Measurements from ENCODE around the gene CCDC117.
"Not testable (repeated sequence)": the region's sequence is repeated elsewhere in the genome, so short reads cannot be mapped to it uniquely, and the experiment has no call there.

The CCDC117 gene

GRCh38 chr22:28759861-28760560, 12.5 kb upstream of the CCDC117 start:
- H3K9me3 ChIP-seq (ENCODE audit: insufficient read depth, low read length) = no peaks in the 10 kb centered on the region
- H2AFZ ChIP-seq (ENCODE audit: low read depth, low read length, severe bottlenecking) = peak overlapping the region; percentile 3
- no peaks in the 10 kb centered on the region for H3K27me3 ChIP-seq (ENCODE audit: low read length)
- H3K4me2 ChIP-seq (ENCODE audit: low read depth, low read length, poor library complexity, severe bottlenecking) = peak overlapping the region; percentile 28
- no peaks in the 10 kb centered on the region for H3K79me2 ChIP-seq (ENCODE audit: insufficient read depth, low read length)
- 0 out of 2 replicates have a peak, but pooled peaks cover 5% of the 10 kb centered on the region for H3F3A ChIP-seq (ENCODE audit: insufficient read depth)
- no peak overlapping the region for H3K27ac ChIP-seq (ENCODE audit: low read depth, low read length)
- H3K4me3 ChIP-seq (ENCODE audit: insufficient read depth, low read length, poor library complexity, severe bottlenecking) = no peak overlapping the region
- TF ChIP-seq CTCF (IDR thresholded peaks at IDR 0.05; ENCODE audit: insufficient read depth, low read length, poor library complexity, severe bottlenecking) = no peak
- no peak for TF ChIP-seq EZH2phosphoT487 (conservative IDR thresholded peaks at IDR 0.05; ENCODE audit: low read length)
- no peaks in the 10 kb centered on the region for H3K9me2 ChIP-seq (replicated peaks; ENCODE audit: insufficient read depth, low read length)
- H4K20me1 ChIP-seq (ENCODE audit: low read depth, low read length) = no peaks in the 10 kb centered on the region
- H3K36me3 ChIP-seq (ENCODE audit: low read length) = no peaks in the 10 kb centered on the region
- no peak overlapping the region for H3K9ac ChIP-seq (ENCODE audit: low read length)

- Histone ChIP-seq H3K9ac (ENCODE audit: low read length) (no peak overlapping the region), H4K20me1 (ENCODE audit: low read depth, low read length) (no peaks in the 10 kb centered on the region), H3F3A (ENCODE audit: insufficient read depth) (0 out of 2 replicates have a peak, but pooled peaks cover 5% of the 10 kb centered on the region), H3K27me3 (ENCODE audit: low read length) (no peaks in the 10 kb centered on the region), H3K27ac (ENCODE audit: low read depth, low read length) (no peak overlapping the region), H2AFZ (ENCODE audit: low read depth, low read length, severe bottlenecking) (no peak overlapping the region), H3K9me3 (ENCODE audit: insufficient read depth, low read length) (no peaks in the 10 kb centered on the region), H3K9me2 (replicated peaks; ENCODE audit: insufficient read depth, low read length) (no peaks in the 10 kb centered on the region), H3K79me2 (ENCODE audit: insufficient read depth, low read length) (no peaks in the 10 kb centered on the region), H3K4me2 (ENCODE audit: low read depth, low read length, poor library complexity, severe bottlenecking) (no peak overlapping the region), H3K36me3 (ENCODE audit: low read length) (no peaks in the 10 kb centered on the region), H3K4me3 (ENCODE audit: insufficient read depth, low read length, poor library complexity, severe bottlenecking) (no peak overlapping the region)
- no peak for TF ChIP-seq EZH2phosphoT487 (conservative IDR thresholded peaks at IDR 0.05; ENCODE audit: low read length)
- no peak for TF ChIP-seq CTCF (IDR thresholded peaks at IDR 0.05; ENCODE audit: insufficient read depth, low read length, poor library complexity, severe bottlenecking)
These were observed 11.1 kb upstream of the CCDC117 start for GRCh38 chr22:28761449-28761755.

DNA sequence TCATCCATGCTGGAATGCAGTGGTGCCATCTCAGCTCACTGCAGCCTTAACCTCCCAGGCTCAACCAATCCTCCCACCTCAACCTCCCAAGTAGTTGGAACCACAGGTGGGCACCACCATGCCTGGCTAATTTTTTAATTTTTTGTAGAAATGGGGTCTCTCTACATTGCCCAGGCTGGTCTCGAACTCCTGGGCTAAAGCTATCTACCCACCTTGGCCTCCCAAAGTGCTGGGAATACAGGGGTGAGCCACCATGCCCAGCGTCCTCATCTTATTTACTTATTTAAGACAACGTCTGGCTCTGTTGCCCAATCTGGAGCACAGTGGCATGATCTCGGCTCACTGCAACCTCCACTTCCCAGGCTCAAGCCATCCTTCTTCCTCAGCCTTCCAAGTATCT, 10.5 kb upstream of the CCDC117 start:
- H3K27me3 ChIP-seq (ENCODE audit: low read length); H3K79me2 ChIP-seq (ENCODE audit: insufficient read depth, low read length); H4K20me1 ChIP-seq (ENCODE audit: low read depth, low read length); H2AFZ ChIP-seq (ENCODE audit: low read depth, low read length, severe bottlenecking); H3K4me2 ChIP-seq (ENCODE audit: low read depth, low read length, poor library complexity, severe bottlenecking); H3K9me2 ChIP-seq (replicated peaks; ENCODE audit: insufficient read depth, low read length); H3F3A ChIP-seq (ENCODE audit: insufficient read depth); H3K4me3 ChIP-seq (ENCODE audit: insufficient read depth, low read length, poor library complexity, severe bottlenecking); H3K9me3 ChIP-seq (ENCODE audit: insufficient read depth, low read length); H3K9ac ChIP-seq (ENCODE audit: low read length); H3K27ac ChIP-seq (ENCODE audit: low read depth, low read length); H3K36me3 ChIP-seq (ENCODE audit: low read length): not testable (repeated sequence)

DNA sequence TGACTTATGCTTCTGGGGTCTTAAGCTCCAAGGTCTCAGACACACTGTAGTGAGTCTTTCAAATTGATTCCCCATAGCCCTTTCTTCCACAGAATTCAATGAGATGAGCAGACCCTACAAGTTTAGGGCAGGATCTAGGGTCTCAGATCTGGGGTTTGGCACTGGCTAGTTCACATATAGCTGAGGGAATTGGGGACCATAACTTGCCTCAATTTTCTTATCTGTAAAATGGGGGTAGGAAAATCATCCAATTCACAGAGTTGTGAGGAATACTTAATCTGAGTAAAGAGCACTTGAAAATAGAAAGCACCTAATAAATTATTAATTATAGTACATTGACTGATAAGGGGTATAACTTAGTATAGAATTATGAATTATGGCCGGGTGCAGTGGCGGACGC, 5.9 kb upstream of the CCDC117 start:
- Histone ChIP-seq H2AFZ (ENCODE audit: low read depth, low read length, severe bottlenecking) (no peak overlapping the region), H3K9ac (ENCODE audit: low read length) (no peak overlapping the region), H3K4me2 (ENCODE audit: low read depth, low read length, poor library complexity, severe bottlenecking) (no peak overlapping the region), H3K27ac (ENCODE audit: low read depth, low read length) (no peak overlapping the region), H3K9me2 (replicated peaks; ENCODE audit: insufficient read depth, low read length) (no peaks in the 10 kb centered on the region), H3K79me2 (ENCODE audit: insufficient read depth, low read length) (no peaks in the 10 kb centered on the region), H3K27me3 (ENCODE audit: low read length) (no peaks in the 10 kb centered on the region), H3K4me3 (ENCODE audit: insufficient read depth, low read length, poor library complexity, severe bottlenecking) (no peak overlapping the region), H3K9me3 (ENCODE audit: insufficient read depth, low read length) (no peaks in the 10 kb centered on the region), H4K20me1 (ENCODE audit: low read depth, low read length) (no peaks in the 10 kb centered on the region), H3K36me3 (ENCODE audit: low read length) (no peaks in the 10 kb centered on the region), H3F3A (ENCODE audit: insufficient read depth) (no peaks in the 10 kb centered on the region)
- TF ChIP-seq EZH2phosphoT487 (conservative IDR thresholded peaks at IDR 0.05; ENCODE audit: low read length) (no peak), CTCF (IDR thresholded peaks at IDR 0.05; ENCODE audit: insufficient read depth, low read length, poor library complexity, severe bottlenecking) (no peak)
